Natural killer cell (primary cell): ENCODE results near the gene DOK6. TPM values are rescaled to one million over a fixed set of nuclear protein-coding genes. Genes with fewer than 3 reads are reported as not detected.

Experiments
- ATAC-seq, 3 donors: fragments of 150-1000 bp in 2 of 3; fragments of 200-7000 bp in 1 of 3; cut with Tn5 transposase; 1 replicate in 1 of 3; 2 replicates in 2 of 3; pipeline ENCODE4 v1.10.0; 2021; ENCODE audit warnings: mild to moderate bottlenecking in 2 of 3, moderate library complexity in 2 of 3
- DNase-seq, 2 donors: peaks; one replicate each; pipeline versions ENCODE4 v3.0.0 to v3.0.0-alpha.2; 2013 to 2021; ENCODE audit warnings: mixed read lengths in 1 of 2
- H3K27ac ChIP-seq: one replicate; pipeline ENCODE4 v1.5.1; 2013; ENCODE audit warnings: mild to moderate bottlenecking, low read length
- H3K27me3 ChIP-seq: one replicate; pipeline ENCODE4 v1.6.1; 2013; ENCODE audit warnings: low read length; ENCODE audit not compliant: control insufficient read depth, insufficient read depth
- H3K36me3 ChIP-seq: one replicate; pipeline ENCODE4 v1.6.1; 2013; ENCODE audit warnings: low read length; ENCODE audit not compliant: control insufficient read depth, insufficient read depth
- H3K4me1 ChIP-seq: one replicate; pipeline ENCODE4 v1.6.1; 2013; ENCODE audit warnings: low read length; ENCODE audit not compliant: control insufficient read depth, insufficient read depth
- H3K4me3 ChIP-seq: one replicate; pipeline ENCODE4 v1.5.1; 2013; ENCODE audit warnings: low read length
- H3K9me3 ChIP-seq: one replicate; pipeline ENCODE4 v1.6.1; 2013; ENCODE audit warnings: low read length; ENCODE audit not compliant: control insufficient read depth, insufficient read depth
- H3K27ac Mint-ChIP-seq, 2 donors: one replicate each; pipeline ENCODE4 v1.8.0; 2022; ENCODE audit warnings: mild to moderate bottlenecking in 2 of 2, mixed read lengths in 2 of 2, moderate library complexity in 1 of 2
- H3K27me3 Mint-ChIP-seq, 2 donors: one replicate each; pipeline ENCODE4 v1.8.0; 2022; ENCODE audit warnings: low read depth in 2 of 2, mixed read lengths in 2 of 2
- H3K36me3 Mint-ChIP-seq: one replicate; pipeline ENCODE4 v1.8.0; 2022; ENCODE audit warnings: mixed read lengths
- H3K4me1 Mint-ChIP-seq, 2 donors: one replicate each; pipeline ENCODE4 v1.8.0; 2022; ENCODE audit warnings: mixed read lengths in 2 of 2
- H3K4me3 Mint-ChIP-seq: one replicate; pipeline ENCODE4 v1.8.0; 2022; ENCODE audit warnings: mild to moderate bottlenecking, moderate library complexity, mixed read lengths
- H3K9me3 Mint-ChIP-seq, 2 donors: one replicate each; pipeline ENCODE4 v1.8.0; 2022; ENCODE audit warnings: mixed read lengths in 2 of 2
- CTCF ChIP-seq: fragments of 200-600 bp; IDR thresholded peaks from one replicate; pipeline ENCODE4 v1.8.0; 2022; ENCODE audit warnings: antibody characterized with exemption
- WGBS: methylation state at CpG from one replicate; pipeline ENCODE4 v1.1.7; 2013; ENCODE audit warnings: missing lambda C conversion rate; ENCODE audit not compliant: insufficient coverage; 5-methylcytosine and 5-hydroxymethylcytosine counted together
- intact Hi-C: fragments of 100-400 bp; cut with micrococcal nuclease; formaldehyde crosslinking; loops from one replicate; pipeline ENCODE4 v1.14.2; 2022
- total RNA-seq, 4 donors: library from RNA; stranded (reverse); fragments of 120-200 nt in 1 of 4; gene quantifications; one replicate each; pipeline versions ENCODE4 v1.2.3 to v1.2.4, GENCODE V29; 2013 to 2022

DOK6 gene
- total RNA-seq, 3 donors from 2014 or later (not counting 1 experiment from before 2014, with no cell fraction given): 0.02 TPM; not detected in 2

- no peak overlapping the region for H3K27ac ChIP-seq
- TF ChIP-seq CTCF: no peak
- no peaks in the 10 kb centered on the region for H3K36me3 ChIP-seq
- H3K27ac Mint-ChIP-seq: no peak overlapping the region
- no peak for DNase-seq
- peaks cover 0 to 11% of the 10 kb centered on the region in 2 donors for H3K27me3 Mint-ChIP-seq
- H3K9me3 ChIP-seq: no peaks in the 10 kb centered on the region
- no peaks in the 10 kb centered on the region for H3K4me1 Mint-ChIP-seq
- H3K9me3 Mint-ChIP-seq: no peaks in the 10 kb centered on the region
- ATAC-seq: no peak
- intact Hi-C loops: no loop called here
- H3K4me3 ChIP-seq: no peak overlapping the region
- no peak overlapping the region for H3K4me3 Mint-ChIP-seq
- H3K36me3 Mint-ChIP-seq: no peaks in the 10 kb centered on the region
- WGBS: 89% methylated on average over 3 of the region's 3 CpGs
- no peaks in the 10 kb centered on the region for H3K27me3 ChIP-seq
- H3K4me1 ChIP-seq: no peaks in the 10 kb centered on the region
These were observed 127.7 kb downstream of the DOK6 start for GRCh38 chr18:69528435-69528834.

- Histone ChIP-seq H3K27me3 (no peaks in the 10 kb centered on the region), H3K9me3 (no peaks in the 10 kb centered on the region), H3K4me1 (no peaks in the 10 kb centered on the region), H3K4me3 (no peak overlapping the region), H3K36me3 (no peaks in the 10 kb centered on the region), H3K27ac (no peak overlapping the region)
- no peaks in the 10 kb centered on the region for H3K36me3 Mint-ChIP-seq
- 90% methylated on average over 1 of the region's 2 CpGs for WGBS
- no peak overlapping the region for H3K4me3 Mint-ChIP-seq
- no peak overlapping the region for H3K27ac Mint-ChIP-seq
- TF ChIP-seq CTCF: no peak
- H3K4me1 Mint-ChIP-seq: no peaks in the 10 kb centered on the region
- ATAC-seq (no peak), DNase-seq (no peak)
- peaks cover 0 to 11% of the 10 kb centered on the region in 2 donors for H3K27me3 Mint-ChIP-seq
- intact Hi-C loops: no loop called here
- no peaks in the 10 kb centered on the region for H3K9me3 Mint-ChIP-seq
These were observed 128.5 kb downstream of the DOK6 start for GRCh38 chr18:69529151-69529550.

GRCh38 chr18:69531973-69532372 lies 131.3 kb downstream of the DOK6 start:
- WGBS: 77% methylated on average over 5 of the region's 5 CpGs
- no peaks in the 10 kb centered on the region for H3K9me3 ChIP-seq
- Mint-ChIP-seq H3K36me3 (no peaks in the 10 kb centered on the region), H3K9me3 (no peaks in the 10 kb centered on the region), H3K27ac (no peak overlapping the region), H3K27me3 (peaks cover 3 to 17% of the 10 kb centered on the region in 2 donors), H3K4me1 (no peaks in the 10 kb centered on the region), H3K4me3 (no peak overlapping the region)
- H3K36me3 ChIP-seq: no peaks in the 10 kb centered on the region
- no peak for TF ChIP-seq CTCF
- H3K27ac ChIP-seq: no peak overlapping the region
- no peak for DNase-seq
- no peak for ATAC-seq
- intact Hi-C loops: no loop called here
- H3K4me1 ChIP-seq: no peaks in the 10 kb centered on the region
- no peak overlapping the region for H3K4me3 ChIP-seq
- H3K27me3 ChIP-seq: no peaks in the 10 kb centered on the region

GRCh38 chr18:69537183-69537582 lies 136.5 kb downstream of the DOK6 start:
- no peak for TF ChIP-seq CTCF
- Mint-ChIP-seq H3K4me3 (no peak overlapping the region), H3K36me3 (no peaks in the 10 kb centered on the region), H3K27me3 (peaks cover 10 to 23% of the 10 kb centered on the region in 2 donors), H3K9me3 (no peaks in the 10 kb centered on the region), H3K4me1 (no peaks in the 10 kb centered on the region), H3K27ac (no peak overlapping the region)
- Histone ChIP-seq H3K4me1 (no peaks in the 10 kb centered on the region), H3K36me3 (no peaks in the 10 kb centered on the region), H3K4me3 (no peak overlapping the region), H3K27me3 (peaks cover 5% of the 10 kb centered on the region), H3K9me3 (no peaks in the 10 kb centered on the region), H3K27ac (no peak overlapping the region)
- DNase-seq (no peak), ATAC-seq (no peak)
- 80% methylated on average over 3 of the region's 3 CpGs for WGBS
- intact Hi-C loops: no loop called here
